ENCODE measurements around the gene NPIPB8.
"Not testable (repeated sequence)": the region's sequence is repeated elsewhere in the genome, so short reads cannot be mapped to it uniquely, and the experiment has no call there.

The NPIPB8 gene

DNA sequence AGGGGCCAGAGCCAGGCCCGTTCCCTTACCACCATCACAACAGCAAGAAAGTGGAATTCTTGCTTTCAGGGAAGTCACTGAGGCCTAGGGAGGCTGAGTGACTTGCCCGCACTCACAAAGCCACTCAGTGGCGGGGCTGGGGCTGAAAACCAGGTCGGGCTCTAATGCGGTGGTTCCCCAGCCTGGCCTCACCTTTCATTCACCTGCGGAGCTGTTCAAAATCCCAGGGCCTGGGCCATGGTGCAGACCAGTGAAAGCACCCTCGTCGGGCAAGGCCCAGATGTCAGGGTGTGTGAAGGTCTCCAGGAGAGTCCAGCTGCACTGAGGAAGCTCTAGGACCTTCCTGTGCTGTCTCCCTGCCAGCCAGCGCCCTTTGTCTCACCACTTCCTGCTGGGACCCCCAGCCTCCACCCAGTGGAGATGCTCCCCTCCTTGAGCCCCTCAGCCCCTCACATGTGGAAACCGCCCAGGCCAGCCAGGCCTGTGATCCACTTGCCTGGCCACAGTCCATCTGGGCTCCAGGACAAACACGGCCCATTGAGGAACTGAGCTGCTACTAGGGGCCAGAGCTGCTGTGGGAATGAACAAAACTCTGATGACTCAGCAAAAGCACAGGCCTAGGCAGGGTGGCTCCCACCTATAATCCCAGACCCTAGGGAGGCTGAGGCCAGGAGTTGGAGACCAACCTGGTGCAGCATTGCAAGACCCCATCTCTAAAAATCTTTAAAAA is 28.8 kb upstream of the NPIPB8 start:
- H3K27me3 ChIP-seq = peaks cover 0 to 12% of the 10 kb centered on the region in 2 donors
- not testable (repeated sequence) for H3K4me1 ChIP-seq, H3K27ac ChIP-seq, H3K9me3 ChIP-seq, H3K36me3 ChIP-seq
- peak overlapping the region; percentile 18 to 40 for H3K4me3 ChIP-seq
- DNase-seq = peak in 1 of 2 donors; percentile 54
- intact Hi-C loops (cut with DNase I; ENCODE audit: low total_unique reads) = loop anchor here (5.0 kb wide), 1 partner anchor 37 kb away; no protein-coding TSS in a partner anchor

DNA sequence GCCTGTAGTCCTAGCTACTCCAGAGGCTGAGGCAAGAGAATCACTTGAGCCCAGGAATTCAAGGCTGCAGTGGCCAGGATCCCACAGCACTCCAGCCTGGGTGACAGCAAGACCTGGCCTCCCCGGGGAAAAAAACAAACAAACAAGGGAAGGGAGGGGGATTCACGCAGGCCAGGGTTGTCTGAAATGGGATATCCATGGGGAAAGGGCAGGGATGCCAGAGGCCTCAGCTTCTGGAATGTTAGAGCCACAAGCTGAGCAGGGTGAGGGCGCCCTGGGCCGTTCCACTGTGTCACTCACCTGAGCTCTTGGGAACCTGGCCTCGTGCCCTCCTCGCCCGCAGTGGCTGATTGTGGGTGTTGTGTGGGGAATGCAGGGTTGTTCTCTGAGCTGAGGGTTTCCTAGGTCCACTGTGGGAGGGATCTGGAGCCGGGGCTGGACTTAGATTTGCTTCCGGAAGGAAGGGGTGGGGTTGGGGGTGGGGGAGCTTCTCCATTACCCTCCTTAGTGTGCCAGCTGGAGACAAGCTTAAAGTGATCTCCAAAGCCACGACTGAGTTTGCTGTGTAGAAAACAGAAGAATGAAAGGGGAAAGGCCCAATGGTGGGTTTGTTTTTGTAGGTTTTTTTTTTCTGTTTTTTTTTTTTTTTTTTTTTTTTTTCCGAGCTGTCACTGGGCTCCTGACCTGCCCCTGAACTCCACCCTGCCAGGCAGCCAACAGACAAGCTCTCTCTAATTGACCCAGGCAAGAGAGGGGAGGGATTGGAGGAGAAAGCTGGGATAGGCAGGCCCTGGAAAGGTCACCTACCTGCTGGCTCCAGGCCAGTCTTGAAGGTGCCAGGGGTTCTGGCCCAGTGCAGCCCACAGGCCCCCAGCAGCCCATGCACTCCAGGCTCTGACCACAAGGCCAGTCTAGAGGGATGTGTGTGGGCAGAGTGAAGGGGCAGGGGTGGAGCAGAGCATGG is 28.0 kb upstream of the NPIPB8 start, which contains the start of gene SULT1A1:
TSS of gene SULT1A1 (minus strand) at position 414 of the 964 bp plus-strand sequence. CDS start 1,189 bp downstream, outside the sequence.
- intact Hi-C loops (cut with DNase I; ENCODE audit: low total_unique reads) = loop anchor here (5.0 kb wide), 1 partner anchor 38 kb away; no protein-coding TSS in a partner anchor
- Histone ChIP-seq H3K27me3 (peaks cover 0 to 12% of the 10 kb centered on the region in 2 donors), H3K4me1 (peaks cover 0 to 6% (median 0%) of the 10 kb centered on the region in 4 donors), H3K4me3 (peak within 1 kb of the TSS; percentile 18 to 40), H3K9me3 (no peaks in the 10 kb centered on the region), H3K36me3 (no peaks in the 10 kb centered on the region), H3K27ac (no peak within 1 kb of the TSS)
- peak in 1 of 2 donors; percentile 58 for DNase-seq
- TF ChIP-seq, protein P1, sequence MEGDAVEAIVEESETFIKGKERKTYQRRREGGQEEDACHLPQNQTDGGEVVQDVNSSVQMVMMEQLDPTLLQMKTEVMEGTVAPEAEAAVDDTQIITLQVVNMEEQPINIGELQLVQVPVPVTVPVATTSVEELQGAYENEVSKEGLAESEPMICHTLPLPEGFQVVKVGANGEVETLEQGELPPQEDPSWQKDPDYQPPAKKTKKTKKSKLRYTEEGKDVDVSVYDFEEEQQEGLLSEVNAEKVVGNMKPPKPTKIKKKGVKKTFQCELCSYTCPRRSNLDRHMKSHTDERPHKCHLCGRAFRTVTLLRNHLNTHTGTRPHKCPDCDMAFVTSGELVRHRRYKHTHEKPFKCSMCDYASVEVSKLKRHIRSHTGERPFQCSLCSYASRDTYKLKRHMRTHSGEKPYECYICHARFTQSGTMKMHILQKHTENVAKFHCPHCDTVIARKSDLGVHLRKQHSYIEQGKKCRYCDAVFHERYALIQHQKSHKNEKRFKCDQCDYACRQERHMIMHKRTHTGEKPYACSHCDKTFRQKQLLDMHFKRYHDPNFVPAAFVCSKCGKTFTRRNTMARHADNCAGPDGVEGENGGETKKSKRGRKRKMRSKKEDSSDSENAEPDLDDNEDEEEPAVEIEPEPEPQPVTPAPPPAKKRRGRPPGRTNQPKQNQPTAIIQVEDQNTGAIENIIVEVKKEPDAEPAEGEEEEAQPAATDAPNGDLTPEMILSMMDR (IDR thresholded peaks at IDR 0.05) = no peak

DNA sequence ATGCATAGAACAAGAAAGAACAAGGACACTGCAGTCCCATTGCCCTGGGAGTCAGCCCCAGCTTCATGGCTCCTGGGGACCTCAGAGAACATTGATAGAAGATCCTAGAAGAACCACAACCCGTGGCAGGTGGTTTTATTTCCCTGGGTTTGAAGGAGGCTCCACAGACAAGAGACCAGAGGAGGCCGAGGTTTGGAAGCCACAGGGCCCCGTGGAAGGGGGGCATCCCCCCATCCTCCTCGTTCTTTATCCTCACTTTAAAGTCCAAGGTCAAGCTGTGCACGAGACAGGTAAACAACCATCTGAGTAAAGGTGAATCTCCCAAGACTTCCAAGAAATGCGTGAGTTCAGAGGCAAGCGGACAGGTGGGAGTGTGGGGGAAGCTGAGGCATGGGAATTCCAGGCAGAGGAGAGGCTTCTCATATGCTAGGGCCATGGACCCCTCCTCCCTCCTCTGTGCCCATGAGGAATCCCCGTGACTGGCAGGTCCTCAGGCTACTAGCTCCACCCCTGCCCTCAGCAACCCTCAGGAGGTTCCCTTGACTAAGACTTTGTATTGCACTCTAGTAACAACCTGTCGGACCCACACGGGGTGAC is 27.2 kb upstream of the NPIPB8 start:
- no peak overlapping the region for H3K4me3 ChIP-seq
- DNase-seq = no peak
- no peak overlapping the region for H3K27ac ChIP-seq

DNA sequence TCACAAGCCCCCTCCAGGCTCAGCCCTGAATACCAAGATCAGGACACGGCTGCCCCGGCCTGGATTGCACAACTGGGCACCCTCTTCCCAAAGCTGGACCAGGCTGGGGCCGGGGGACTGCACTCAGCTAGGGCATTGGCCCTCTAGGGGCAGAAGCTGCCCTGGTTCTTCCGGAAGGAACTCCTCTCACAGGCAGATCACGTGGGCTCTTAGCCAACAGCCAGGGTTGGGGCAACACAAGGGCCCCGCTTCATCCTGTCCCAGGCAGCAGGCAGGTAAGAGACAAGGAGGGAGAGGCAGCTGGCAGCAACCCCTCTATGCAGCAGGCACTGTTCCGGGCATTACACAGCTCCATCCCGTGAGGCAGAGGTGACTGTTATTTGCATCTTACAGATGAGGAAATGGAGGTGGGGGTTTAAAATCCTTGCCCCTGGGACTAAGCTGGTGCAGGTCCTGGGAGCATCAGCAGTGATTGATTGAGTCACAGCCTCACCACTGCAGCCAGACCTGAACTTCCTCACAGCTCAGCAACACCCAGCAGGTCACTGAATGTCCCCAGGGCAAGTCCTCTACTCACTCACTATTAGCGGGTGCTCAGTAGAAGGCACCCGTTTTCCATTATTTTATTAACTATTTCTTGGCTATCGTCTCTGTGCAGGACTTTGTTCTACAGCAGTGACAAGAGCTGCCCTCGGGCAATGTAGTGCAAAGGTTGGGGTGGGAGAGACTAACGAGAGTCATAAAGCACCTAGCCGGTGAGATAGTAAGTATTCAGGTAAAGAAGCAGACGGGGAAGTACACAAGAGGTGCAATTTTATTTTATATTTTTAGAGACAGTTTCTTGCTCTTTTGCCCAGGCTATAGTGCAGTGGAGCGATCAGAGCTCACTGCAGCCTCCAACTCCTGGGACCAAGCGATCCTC is 25.2 kb upstream of the NPIPB8 start:
- H3K4me3 ChIP-seq; intact Hi-C loops (cut with DNase I; ENCODE audit: low total_unique reads); H3K4me1 ChIP-seq: not testable (repeated sequence)

More for the DNA sequence above, 27.2 kb upstream of the NPIPB8 start:
- H3K9me3 ChIP-seq = no peaks in the 10 kb centered on the region
- intact Hi-C loops (cut with DNase I; ENCODE audit: low total_unique reads) = no loop called here
- H3K27me3 ChIP-seq = peaks cover 0 to 12% of the 10 kb centered on the region in 2 donors
- peaks cover 0 to 6% (median 0%) of the 10 kb centered on the region in 4 donors for H3K4me1 ChIP-seq
- TF ChIP-seq, protein P1 (IDR thresholded peaks at IDR 0.05) = no peak
- H3K36me3 ChIP-seq = no peaks in the 10 kb centered on the region

DNA sequence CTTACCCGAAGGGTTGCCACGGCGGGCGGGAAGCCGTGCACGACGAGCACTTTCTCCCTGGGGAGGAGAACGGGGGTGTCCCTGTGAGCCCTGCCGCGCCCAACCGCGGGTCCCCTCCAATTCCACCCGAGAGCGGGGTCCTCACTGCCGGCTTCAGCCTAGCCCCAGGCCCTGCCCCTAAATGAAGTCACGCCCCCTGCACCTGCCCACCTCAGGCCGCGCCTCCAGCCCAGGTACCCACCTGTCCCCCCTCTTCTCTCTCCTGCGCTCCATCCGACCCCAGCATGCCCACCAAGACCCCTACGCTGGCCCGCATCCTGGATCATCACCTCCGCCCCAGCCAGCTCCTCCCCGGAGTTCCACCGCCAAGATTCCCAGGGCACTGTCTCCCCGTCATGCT is 24.0 kb upstream of the NPIPB8 start:
- H3K27me3 ChIP-seq; DNase-seq; intact Hi-C loops (cut with DNase I; ENCODE audit: low total_unique reads); H3K4me3 ChIP-seq; H3K4me1 ChIP-seq; H3K27ac ChIP-seq; H3K36me3 ChIP-seq; H3K9me3 ChIP-seq: not testable (repeated sequence)

More for the DNA sequence above, 25.2 kb upstream of the NPIPB8 start:
- not testable (repeated sequence) for H3K36me3 ChIP-seq, H3K9me3 ChIP-seq, H3K27ac ChIP-seq, DNase-seq, H3K27me3 ChIP-seq

DNA sequence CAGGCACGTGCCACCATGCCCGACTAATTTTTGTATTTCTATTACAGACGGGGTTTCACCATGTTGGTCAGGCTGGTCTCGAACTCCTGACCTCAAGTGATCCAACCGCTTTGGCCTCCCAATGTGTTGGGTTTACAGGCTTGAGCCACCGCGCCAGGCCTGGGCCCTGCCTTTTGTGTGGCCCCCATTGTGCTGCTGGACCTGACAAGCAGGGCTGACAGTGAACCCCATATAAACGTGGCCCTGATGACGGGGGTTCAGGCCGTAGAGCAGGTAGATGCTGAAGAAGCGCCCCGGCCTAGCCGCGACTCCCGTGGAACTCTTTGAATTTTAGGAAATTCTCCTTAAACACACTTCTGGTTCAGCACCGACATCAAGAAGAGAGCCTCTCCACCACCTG is 23.3 kb upstream of the NPIPB8 start:
- DNase-seq; H3K9me3 ChIP-seq; H3K27ac ChIP-seq; H3K4me3 ChIP-seq; intact Hi-C loops (cut with DNase I; ENCODE audit: low total_unique reads); H3K4me1 ChIP-seq; H3K36me3 ChIP-seq; H3K27me3 ChIP-seq: not testable (repeated sequence)
